Smooth muscle cell (in vitro differentiated cells): ENCODE measurements around the gene PELI1. TPM values are rescaled to one million over a fixed set of nuclear protein-coding genes. Genes with fewer than 3 reads are reported as not detected.

ENCODE experiments used
- DNase-seq: peaks from one replicate; lab custom pipeline; 2025; ENCODE audit not compliant: unreplicated experiment; lab: John Stamatoyannopoulos, UW
- H2AFZ ChIP-seq: fragments of 200-600 bp; sonication (generic); 2 replicates; pipeline ENCODE4 v1.6.0; 2016; ENCODE audit warnings: antibody characterized with exemption, low read depth, mild to moderate bottlenecking
- H3F3A ChIP-seq: fragments of 200-600 bp; sonication (generic); 2 replicates; pipeline ENCODE4 v1.6.0; 2017; ENCODE audit warnings: antibody characterized with exemption, low read depth
- H3K27ac ChIP-seq: fragments of 200-600 bp; sonication (generic); 2 replicates; pipeline ENCODE4 v1.5.1; 2016; ENCODE audit warnings: low read depth, mild to moderate bottlenecking
- H3K27me3 ChIP-seq: fragments of 200-600 bp; sonication (generic); 2 replicates; pipeline ENCODE4 v1.6.1; 2016; ENCODE audit warnings: low read depth, mild to moderate bottlenecking
- H3K36me3 ChIP-seq: fragments of 200-600 bp; sonication (generic); 2 replicates; pipeline ENCODE4 v1.5.1; 2016; ENCODE audit warnings: low read depth
- H3K4me1 ChIP-seq: fragments of 200-600 bp; sonication (generic); 2 replicates; pipeline ENCODE4 v1.5.1; 2016; ENCODE audit warnings: low read depth
- H3K4me2 ChIP-seq: fragments of 200-600 bp; sonication (generic); 2 replicates; pipeline ENCODE4 v1.6.0; 2016; ENCODE audit warnings: mild to moderate bottlenecking
- H3K4me3 ChIP-seq: fragments of 200-600 bp; sonication (generic); 2 replicates; pipeline ENCODE4 v1.5.1; 2016; ENCODE audit warnings: mild to moderate bottlenecking
- H3K79me2 ChIP-seq: fragments of 200-600 bp; sonication (generic); 2 replicates; pipeline ENCODE4 v1.6.0; 2016; ENCODE audit warnings: low read depth, mild to moderate bottlenecking
- H3K9ac ChIP-seq: fragments of 200-600 bp; sonication (generic); 2 replicates; pipeline ENCODE4 v1.6.0; 2016; ENCODE audit warnings: low read depth
- H3K9me3 ChIP-seq: fragments of 200-600 bp; sonication (generic); replicated peaks from 2 replicates; pipeline ENCODE4 v1.5.1; 2016; ENCODE audit warnings: low read depth
- H4K20me1 ChIP-seq: fragments of 200-600 bp; sonication (generic); 2 replicates; pipeline ENCODE4 v1.6.0; 2016; ENCODE audit warnings: low read depth
- WGBS: methylation state at CpG from one replicate; pipeline ENCODE4 v1.1.7; 2016; ENCODE audit warnings: low lambda C conversion rate; 5-methylcytosine and 5-hydroxymethylcytosine counted together
- polyA plus RNA-seq: library from polyadenylated mRNA; unstranded; fragments of >200 nt; fragmentation: Nextera tagmentation; extraction: Ambion mirVana; gene quantifications from 2 replicates; pipeline ENCODE4 v1.2.1, GENCODE V29; 2016
- total RNA-seq: library from RNA; depleted of rRNA; stranded (reverse); fragments of >200 nt; gene quantifications from 2 replicates; pipeline ENCODE4 v1.2.3, GENCODE V29; 2014
- TF ChIP-seq, protein P1 (sequence below): fragments of 200-600 bp; sonication (generic); IDR thresholded peaks from 2 replicates; pipeline ENCODE4 v1.5.1; 2017; ENCODE audit warnings: borderline replicate concordance, mild to moderate bottlenecking, antibody characterized with exemption; ENCODE audit not compliant: insufficient read depth, poor library complexity, severe bottlenecking

Gene PELI1, protein sequence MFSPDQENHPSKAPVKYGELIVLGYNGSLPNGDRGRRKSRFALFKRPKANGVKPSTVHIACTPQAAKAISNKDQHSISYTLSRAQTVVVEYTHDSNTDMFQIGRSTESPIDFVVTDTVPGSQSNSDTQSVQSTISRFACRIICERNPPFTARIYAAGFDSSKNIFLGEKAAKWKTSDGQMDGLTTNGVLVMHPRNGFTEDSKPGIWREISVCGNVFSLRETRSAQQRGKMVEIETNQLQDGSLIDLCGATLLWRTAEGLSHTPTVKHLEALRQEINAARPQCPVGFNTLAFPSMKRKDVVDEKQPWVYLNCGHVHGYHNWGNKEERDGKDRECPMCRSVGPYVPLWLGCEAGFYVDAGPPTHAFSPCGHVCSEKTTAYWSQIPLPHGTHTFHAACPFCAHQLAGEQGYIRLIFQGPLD
- total RNA-seq (59.2 and 61.0 TPM in 2 replicates), polyA plus RNA-seq (16.2 and 18.6 TPM in 2 replicates)

DNA sequence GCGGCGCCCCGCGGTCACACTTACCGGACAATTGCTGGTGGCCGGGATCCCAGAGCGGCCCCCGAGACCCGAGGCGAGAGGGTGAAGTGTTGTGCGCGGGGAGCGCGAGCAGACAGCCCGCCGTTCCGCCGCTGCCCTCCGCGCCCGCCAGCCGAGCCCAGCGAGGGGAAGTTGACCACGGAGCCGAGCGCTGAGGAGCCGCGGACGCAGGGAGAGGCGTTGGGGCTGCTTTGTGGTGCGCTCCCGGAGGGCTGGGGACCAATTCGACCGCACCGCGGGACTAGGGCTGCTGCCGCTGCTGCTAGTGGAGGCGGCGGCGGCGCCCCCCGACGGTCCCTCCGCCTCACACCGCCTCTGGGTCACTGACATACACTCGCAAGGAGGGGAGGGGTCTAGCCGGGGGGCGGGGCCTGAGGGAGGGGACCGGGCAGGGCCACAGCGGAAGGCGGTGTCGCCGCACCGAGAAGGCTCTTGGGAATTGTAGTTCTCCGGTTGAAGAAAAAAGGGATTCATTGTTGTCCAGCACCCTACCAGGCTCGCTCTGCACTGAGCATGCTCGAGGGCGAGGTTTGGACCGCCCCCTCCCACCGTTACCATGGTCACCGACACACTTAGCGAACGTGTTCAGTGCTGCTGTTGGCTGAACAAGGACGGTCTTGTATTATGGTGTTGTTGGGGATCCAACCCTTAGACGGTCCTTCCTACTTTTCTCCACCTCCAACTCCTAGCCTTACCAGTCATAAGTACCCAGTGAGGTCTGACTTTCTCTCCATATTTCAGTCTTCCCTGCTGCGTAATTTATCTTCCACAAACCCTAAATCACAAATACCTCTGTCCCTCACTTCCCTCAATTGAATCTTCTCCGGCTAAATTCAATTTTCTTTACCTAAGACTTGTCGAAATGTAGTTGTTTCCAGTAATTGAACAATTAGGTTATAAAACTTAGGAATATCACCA lies at the start of gene PELI1:
TSS of gene PELI1 (minus strand) at position 364 of the 957 bp plus-strand sequence. CDS start 36,110 bp downstream, outside the sequence.
- DNase-seq, result peak; percentile 91
- Histone ChIP-seq H3K9me3 (no peaks in the 10 kb centered on the region), H3K9ac (peak within 1 kb of the TSS; percentile 96), H4K20me1 (peaks cover 20% of the 10 kb centered on the region), H3K27ac (peak within 1 kb of the TSS; percentile 90), H3K36me3 (no peaks in the 10 kb centered on the region), H3K4me1 (peaks cover 28% of the 10 kb centered on the region), H3F3A (no peaks in the 10 kb centered on the region), H3K4me3 (peak within 1 kb of the TSS; percentile 99), H3K79me2 (peaks cover 43% of the 10 kb centered on the region), H2AFZ (peak within 1 kb of the TSS; percentile 93), H3K4me2 (peak within 1 kb of the TSS; percentile 99), H3K27me3 (no peaks in the 10 kb centered on the region)
- TF ChIP-seq, protein P1, sequence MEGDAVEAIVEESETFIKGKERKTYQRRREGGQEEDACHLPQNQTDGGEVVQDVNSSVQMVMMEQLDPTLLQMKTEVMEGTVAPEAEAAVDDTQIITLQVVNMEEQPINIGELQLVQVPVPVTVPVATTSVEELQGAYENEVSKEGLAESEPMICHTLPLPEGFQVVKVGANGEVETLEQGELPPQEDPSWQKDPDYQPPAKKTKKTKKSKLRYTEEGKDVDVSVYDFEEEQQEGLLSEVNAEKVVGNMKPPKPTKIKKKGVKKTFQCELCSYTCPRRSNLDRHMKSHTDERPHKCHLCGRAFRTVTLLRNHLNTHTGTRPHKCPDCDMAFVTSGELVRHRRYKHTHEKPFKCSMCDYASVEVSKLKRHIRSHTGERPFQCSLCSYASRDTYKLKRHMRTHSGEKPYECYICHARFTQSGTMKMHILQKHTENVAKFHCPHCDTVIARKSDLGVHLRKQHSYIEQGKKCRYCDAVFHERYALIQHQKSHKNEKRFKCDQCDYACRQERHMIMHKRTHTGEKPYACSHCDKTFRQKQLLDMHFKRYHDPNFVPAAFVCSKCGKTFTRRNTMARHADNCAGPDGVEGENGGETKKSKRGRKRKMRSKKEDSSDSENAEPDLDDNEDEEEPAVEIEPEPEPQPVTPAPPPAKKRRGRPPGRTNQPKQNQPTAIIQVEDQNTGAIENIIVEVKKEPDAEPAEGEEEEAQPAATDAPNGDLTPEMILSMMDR, result peak; percentile 13
- WGBS, result 5% methylated on average over 49 of the region's 68 CpGs

DNA sequence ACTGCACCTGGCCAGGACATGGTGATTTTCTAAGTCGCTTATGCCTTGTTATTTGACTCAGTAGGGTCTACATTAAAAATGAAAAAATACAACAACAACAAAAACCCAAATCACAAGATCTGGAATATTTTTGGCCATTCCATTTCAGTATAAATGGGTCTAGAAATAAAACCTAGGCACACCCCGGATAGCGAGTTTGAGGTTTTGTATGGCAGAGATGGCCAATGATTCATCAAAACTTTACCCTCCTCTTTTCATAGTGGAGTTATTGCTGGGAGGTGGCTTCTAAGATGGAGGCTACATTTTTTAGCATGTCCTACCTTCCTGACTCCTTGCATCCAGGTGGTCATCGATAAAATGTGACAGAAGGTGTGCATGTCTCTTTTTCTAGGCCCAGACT lies 49.3 kb upstream of the PELI1 start:
- H3K36me3 ChIP-seq, result no peaks in the 10 kb centered on the region
- DNase-seq, result no peak
- no peak overlapping the region for H3K27ac ChIP-seq
- no peaks in the 10 kb centered on the region for H4K20me1 ChIP-seq
- H3K27me3 ChIP-seq, result no peaks in the 10 kb centered on the region
- no peak overlapping the region for H2AFZ ChIP-seq
- H3K4me3 ChIP-seq, result no peak overlapping the region
- H3K4me1 ChIP-seq, result peaks cover 4% of the 10 kb centered on the region
- WGBS, result 98% methylated on average over 4 of the region's 4 CpGs
- H3K9ac ChIP-seq, result no peak overlapping the region
- no peak overlapping the region for H3K4me2 ChIP-seq
- TF ChIP-seq, protein P1, result no peak
- no peaks in the 10 kb centered on the region for H3K9me3 ChIP-seq
- H3F3A ChIP-seq, result no peaks in the 10 kb centered on the region
- no peaks in the 10 kb centered on the region for H3K79me2 ChIP-seq

GRCh38 chr2:64192664-64193105 lies 48.5 kb upstream of the PELI1 start:
- Histone ChIP-seq H3K9ac (no peak overlapping the region), H3K27ac (no peak overlapping the region), H3K4me3 (no peak overlapping the region), H3K9me3 (no peaks in the 10 kb centered on the region), H3F3A (no peaks in the 10 kb centered on the region), H3K36me3 (no peaks in the 10 kb centered on the region), H2AFZ (peak overlapping the region; percentile 50), H3K79me2 (no peaks in the 10 kb centered on the region), H3K27me3 (no peaks in the 10 kb centered on the region), H4K20me1 (no peaks in the 10 kb centered on the region), H3K4me2 (no peak overlapping the region), H3K4me1 (peaks cover 4% of the 10 kb centered on the region)
- TF ChIP-seq, protein P1, result no peak
- DNase-seq, result no peak
- 51% methylated on average over 6 of the region's 6 CpGs for WGBS
